Activated CD4-positive, alpha-beta T cell treated with anti-CD3 and anti-CD28 coated beads, Interleukin-2, amount 50 U/mL, for 48 hours (primary cell): ENCODE results near the gene BASP1.
"Not testable (repeated sequence)": the region's sequence is repeated elsewhere in the genome, so short reads cannot be mapped to it uniquely, and the experiment has no call there.

ENCODE experiments used
- DNase-seq, 2 experiments: peaks; one replicate each; pipeline ENCODE4 v3.0.0-alpha.2; 2020

Gene BASP1

DNA sequence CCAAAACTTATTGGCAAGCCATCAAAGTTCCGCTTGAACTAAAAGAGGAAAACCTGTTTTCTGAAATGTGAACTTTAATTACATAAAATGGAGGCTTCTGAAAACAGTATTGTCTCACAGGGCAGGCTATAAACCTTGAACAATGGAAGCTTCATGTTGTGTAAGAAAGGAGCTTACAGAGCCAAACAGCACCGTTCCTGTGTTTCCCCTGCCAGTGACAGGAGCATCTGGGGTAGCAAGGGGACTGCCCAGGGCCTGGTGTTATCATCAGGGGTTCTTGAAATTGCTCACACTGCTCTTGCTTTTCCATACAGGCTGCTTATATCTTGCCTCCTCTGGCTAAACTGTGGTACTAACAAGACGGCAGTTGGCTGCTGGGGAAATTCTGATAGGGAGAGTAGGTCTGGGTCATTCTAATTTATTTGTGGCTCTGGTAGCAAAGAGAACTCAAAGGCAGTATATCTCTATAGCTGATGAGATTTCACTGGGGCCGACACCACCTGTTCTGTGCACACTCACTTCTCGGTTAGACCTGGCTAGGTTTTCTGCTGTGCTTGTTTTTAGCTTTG is 40.4 kb downstream of the BASP1 start:
- DNase-seq, result no peak

DNA sequence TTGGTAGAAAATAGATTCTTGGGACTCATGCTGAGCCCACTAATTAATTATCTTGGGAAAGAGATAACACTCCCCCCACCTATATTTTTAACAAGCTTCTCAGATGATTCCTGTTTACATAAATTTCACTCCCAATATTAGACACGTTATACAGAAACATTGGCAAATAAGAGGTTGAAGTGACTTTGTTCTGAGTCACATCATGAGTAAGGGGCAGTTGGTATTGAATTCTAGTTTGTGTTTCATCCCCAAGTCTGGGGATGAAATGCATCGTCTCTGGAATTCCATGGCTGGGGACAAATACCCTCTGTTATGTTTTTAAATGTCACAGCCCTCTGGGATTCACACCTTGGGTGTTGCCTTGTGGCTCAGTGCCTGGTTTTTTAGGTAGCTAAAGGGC is 41.0 kb downstream of the BASP1 start:
- no peak for DNase-seq

- DNase-seq, result not testable (repeated sequence)
Measured at GRCh38 chr5:17259012-17259411, 41.6 kb downstream of the BASP1 start.

DNA sequence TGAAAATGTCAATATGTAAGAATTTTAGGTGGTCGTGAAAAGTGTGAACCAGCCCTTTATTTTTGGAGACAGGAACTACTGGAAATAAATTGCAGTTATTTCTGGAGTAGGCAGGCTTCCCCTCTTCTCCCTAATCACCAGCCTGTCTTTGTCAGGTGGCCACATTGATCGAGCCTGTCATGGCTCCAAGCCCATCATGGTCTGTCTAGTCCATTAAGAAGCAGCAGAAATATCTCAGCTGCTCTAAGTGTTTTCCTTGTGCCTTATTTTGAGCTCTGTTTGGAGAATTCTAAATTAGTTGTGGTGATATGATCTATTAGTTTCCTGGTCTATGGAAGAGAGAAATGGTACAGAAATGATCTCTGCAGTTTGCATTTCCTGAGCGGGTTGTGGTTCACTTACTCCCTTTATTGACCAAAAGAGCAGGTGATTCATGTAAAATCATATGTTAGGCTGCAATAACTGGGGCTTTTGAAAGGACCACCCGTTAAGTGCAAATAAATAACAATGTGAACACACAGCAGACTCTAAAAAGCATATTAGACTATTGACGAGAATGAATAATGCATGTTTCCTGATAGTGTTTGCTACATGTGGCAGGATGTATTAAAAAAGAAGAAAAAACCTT is 42.3 kb downstream of the BASP1 start:
- no peak for DNase-seq

- no peak for DNase-seq
Measured at GRCh38 chr5:17260549-17260948, 43.1 kb downstream of the BASP1 start.

DNA sequence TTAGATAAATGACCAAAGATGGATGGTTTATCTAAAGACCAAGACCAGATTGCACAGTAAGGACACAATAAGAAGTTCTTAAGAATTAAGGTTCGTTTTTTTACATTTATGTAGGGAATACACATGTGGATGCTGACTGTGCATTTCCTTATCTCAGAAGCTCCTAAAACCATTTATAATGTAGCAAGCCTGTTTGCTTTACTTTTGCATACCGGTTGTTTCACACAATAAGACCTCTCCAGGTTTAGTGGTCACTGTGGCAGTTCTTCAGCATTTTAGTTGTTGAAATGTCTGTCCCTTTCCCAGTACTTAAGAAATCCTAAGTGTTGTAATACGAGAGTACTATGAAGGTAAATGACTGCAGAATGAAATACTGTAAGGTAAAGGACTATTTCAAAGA is 43.6 kb downstream of the BASP1 start:
- DNase-seq, result no peak

DNA sequence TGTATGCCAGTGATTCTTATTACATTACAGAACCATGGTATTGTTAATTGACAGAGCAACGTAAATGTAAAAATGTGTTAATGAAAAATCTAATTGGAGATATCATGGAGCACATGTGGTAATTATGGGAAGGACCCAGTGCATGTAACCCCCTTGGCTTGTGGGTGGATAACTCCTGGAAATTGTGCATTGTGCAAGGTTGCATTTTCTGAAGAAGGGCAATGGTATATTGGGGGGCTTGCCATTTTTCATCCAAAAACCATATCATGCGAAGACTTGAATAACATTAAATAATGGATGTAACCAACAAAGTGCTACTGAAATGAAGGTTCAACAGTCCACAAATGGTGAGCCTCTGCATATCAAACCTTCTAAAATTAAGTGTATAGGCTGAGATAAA is 47.6 kb downstream of the BASP1 start:
- DNase-seq, result no peak

DNA sequence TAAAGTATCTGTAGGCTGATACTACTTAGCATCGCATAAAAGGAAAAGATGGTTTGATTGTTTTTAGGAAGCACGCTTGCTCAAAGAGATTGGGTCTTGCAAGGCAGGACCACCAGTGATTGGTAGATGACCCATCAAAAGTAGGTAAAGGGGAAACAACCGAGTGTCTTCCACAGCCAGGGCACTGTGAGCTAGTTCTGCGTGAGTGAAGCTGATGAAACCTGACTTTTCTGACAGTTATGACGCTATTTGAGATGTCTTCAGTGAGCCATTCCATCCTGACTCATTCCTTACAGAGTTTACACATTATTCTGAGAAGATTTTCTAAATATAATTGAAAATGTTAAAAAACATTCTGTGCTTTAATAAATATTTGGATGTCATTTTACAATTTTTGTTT is 49.7 kb downstream of the BASP1 start:
- DNase-seq, result no peak

DNA sequence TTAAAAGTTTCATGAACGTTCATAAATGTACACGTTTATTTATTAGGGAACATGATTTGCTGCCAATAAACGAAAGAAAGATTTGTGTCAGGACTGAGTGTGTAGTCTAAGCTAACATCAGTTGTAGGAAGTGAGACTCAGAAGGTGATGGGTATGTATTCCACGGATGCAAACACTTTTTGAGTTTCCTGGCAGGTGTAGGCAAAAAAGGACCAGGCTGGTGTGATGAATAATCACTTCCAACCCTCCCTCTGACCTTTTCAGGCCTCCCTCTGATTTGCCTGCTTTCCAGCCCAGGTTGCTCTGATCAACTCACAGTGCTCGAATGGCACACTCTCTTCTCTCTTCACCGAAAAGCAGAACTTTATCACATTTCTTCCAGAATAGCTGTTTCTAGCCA is 51.8 kb downstream of the BASP1 start:
- no peak for DNase-seq

GRCh38 chr5:17272111-17272510 is 54.7 kb downstream of the BASP1 start:
- no peak for DNase-seq

GRCh38 chr5:17275289-17276158 is 58.1 kb downstream of the BASP1 start:
- DNase-seq, result no peak

- no peak for DNase-seq
Measured at GRCh38 chr5:17276445-17276844, 59.0 kb downstream of the BASP1 start.

DNA sequence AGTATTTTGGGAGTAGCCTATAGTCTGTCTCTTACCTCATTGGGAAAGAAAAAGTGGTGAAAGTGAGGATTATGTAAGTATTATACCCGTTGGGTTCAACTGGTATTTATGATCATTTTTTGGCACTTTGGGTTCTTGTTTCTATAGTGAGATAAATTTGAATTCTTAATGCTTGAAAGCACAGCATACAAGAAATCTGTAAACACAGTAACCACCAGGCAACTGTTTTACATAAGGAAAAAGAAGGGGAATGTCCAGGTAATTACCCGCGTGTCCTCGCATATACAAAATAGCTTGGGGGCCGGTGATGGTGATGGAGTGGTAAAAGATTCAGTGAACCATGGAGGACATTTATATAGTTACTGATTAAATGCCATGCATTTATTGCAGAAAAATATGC is 60.5 kb downstream of the BASP1 start:
- DNase-seq, result no peak

- DNase-seq, result no peak
Measured at GRCh38 chr5:17278931-17279330, 61.5 kb downstream of the BASP1 start.

DNA sequence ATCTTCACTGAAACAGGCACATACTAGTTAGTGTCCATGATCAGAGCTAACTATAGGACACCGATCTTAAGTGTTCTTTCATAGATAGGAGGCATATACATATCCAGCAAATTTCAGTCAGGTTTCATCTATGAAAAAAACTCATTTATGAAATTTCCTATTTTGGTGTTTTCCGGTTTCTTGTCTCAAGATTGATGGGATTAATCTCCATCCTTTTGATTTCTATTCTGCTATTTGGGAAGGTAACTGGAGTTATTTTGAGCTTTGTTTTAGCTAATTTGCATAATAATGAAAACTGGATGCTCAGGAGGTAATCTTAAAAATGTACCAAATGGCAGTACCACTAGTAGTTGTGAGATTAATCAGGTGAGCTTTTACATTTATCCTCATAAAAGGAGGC is 62.1 kb downstream of the BASP1 start:
- no peak for DNase-seq

- DNase-seq, result no peak
Measured at GRCh38 chr5:17282283-17283120, 65.1 kb downstream of the BASP1 start.

GRCh38 chr5:17283121-17283415 is 65.6 kb downstream of the BASP1 start:
- no peak for DNase-seq

- no peak for DNase-seq
Measured at GRCh38 chr5:17287501-17288155, 70.2 kb downstream of the BASP1 start.

DNA sequence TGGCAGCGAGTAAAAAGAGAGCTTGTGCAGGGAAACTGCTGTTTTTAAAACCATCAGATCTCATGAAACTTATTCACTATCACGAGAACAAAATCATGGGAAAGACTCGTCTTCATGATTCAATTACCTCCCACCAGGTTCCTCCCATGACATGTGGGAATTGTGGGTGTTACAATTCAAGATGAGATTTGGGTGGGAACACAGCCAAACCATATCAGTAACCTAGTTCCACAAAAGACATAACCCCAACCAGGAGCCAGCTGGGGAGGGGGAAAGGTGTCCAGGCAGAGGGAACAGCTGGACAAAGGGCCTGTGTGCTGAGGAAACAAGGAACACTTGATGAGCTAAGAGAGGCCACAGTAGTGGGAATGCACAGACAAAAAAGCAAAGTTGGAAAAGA is 71.1 kb downstream of the BASP1 start:
- DNase-seq, result no peak

GRCh38 chr5:17289681-17290539 is 72.5 kb downstream of the BASP1 start:
- DNase-seq, result no peak

DNA sequence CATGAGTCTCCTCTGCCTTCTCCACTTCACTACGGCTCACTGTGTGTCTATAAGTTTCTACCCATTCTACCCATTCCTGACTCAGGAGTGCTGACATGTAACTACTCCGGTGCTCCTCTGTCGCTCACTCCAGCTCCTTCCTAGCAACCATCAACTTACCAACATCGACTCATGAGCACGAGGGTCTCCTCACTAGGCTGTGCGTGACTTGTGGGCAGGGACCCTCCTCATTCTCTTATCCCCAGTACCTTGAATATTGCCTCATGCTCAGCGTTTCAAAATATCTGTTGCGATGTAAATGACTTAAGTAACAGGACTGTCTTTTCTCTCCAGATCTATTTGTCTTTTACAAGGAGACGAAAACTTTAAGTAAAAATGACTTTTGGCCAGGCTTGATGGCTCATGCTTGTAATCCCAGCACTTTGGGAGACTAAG is 73.1 kb downstream of the BASP1 start:
- no peak for DNase-seq

- no peak for DNase-seq
Measured at GRCh38 chr5:17292434-17293015, 75.1 kb downstream of the BASP1 start.
